HG02759 (cell line): ENCODE measurements around the gene SCD.
"Not testable (repeated sequence)": the region's sequence is repeated elsewhere in the genome, so short reads cannot be mapped to it uniquely, and the experiment has no call there.

Source experiments
- ATAC-seq: cut with Tn5 transposase; IDR thresholded peaks from one replicate; pipeline ENCODE4 v1.9.1; 2021; ENCODE audit warnings: mild to moderate bottlenecking, moderate library complexity; ENCODE audit not compliant: unreplicated experiment

The SCD gene

DNA sequence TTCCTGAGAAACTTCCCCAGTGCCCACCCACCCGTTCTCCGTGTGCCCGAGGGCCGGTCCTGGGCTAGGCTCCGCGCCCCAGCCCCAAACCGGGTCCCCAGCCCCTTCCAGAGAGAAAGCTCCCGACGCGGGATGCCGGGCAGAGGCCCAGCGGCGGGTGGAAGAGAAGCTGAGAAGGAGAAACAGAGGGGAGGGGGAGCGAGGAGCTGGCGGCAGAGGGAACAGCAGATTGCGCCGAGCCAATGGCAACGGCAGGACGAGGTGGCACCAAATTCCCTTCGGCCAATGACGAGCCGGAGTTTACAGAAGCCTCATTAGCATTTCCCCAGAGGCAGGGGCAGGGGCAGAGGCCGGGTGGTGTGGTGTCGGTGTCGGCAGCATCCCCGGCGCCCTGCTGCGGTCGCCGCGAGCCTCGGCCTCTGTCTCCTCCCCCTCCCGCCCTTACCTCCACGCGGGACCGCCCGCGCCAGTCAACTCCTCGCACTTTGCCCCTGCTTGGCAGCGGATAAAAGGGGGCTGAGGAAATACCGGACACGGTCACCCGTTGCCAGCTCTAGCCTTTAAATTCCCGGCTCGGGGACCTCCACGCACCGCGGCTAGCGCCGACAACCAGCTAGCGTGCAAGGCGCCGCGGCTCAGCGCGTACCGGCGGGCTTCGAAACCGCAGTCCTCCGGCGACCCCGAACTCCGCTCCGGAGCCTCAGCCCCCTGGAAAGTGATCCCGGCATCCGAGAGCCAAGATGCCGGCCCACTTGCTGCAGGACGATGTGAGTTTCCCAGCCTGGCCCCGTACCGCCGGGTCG, at the start of gene SCD:
Gene SCD, plus strand, starts transcription at position 469 of the 803 bp plus-strand sequence. Its CDS starts 272 bp downstream, at position 741.
- ATAC-seq, result peak; percentile 91

DNA sequence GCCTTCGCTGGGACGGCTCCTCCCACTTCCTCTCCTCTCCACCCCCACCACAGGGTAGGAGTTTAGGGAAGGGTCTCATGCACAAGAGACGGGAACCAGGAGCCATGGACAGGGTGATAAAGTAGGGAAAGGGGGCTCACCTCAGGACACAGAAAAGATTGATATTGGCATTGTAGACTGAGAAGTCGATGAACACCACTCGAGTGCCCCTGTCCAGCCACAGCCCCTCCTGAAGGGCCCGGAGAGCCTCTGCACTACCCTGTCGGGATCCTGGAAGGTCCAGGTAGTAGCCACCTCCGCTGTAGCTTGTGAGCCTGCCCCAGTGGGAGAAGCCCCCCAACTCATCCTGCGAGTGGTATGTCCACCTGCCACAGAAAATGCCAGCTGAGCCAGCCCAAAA, 49.8 kb upstream of the SCD start:
- no peak for ATAC-seq

DNA sequence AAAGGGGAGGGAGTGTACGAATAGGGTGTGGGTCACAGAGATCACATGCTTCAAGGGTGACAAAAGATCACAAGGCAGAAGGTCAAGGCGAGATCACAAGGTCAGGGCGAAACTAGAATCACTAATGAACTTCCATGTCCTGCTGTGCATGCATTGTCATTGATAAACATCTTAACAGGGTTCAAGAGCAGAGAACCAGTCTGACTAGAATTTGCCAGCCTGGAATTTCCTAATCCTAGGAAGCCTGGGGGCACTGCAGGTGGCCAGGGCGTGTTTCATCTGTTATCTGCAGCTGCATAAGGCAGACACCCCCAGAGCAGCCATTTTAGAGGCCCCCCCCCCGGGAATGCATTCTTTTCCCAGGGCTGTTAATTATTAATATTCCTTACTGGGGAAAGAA, 45.9 kb upstream of the SCD start:
- not testable (repeated sequence) for ATAC-seq

DNA sequence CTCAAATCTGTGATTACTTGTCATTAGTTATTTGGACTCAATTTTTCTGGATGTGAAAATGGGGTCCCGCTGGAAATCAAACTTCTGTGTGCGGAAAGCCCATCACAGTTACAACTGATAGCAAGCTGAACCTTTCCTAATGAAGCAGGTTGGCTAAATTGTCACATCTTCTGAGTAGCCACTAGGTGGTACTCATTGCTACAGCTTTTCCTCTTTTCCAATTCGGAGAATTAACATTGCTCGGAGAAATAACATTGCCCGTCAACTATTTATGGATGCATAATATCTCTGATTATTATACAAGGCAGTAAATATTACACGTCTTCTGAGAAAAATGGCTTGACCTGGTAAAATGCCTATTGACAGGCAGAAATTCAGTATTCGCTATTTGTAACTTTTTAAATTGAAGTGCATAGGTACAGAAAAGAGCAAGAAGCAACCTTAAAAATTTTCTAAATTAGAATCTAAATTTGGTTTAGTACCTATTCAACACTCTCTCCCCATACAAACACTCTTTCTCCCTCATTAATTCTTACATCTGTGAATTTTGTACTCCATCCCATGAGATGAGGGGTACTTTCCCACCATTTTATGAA, 43.2 kb upstream of the SCD start:
- no peak for ATAC-seq

DNA sequence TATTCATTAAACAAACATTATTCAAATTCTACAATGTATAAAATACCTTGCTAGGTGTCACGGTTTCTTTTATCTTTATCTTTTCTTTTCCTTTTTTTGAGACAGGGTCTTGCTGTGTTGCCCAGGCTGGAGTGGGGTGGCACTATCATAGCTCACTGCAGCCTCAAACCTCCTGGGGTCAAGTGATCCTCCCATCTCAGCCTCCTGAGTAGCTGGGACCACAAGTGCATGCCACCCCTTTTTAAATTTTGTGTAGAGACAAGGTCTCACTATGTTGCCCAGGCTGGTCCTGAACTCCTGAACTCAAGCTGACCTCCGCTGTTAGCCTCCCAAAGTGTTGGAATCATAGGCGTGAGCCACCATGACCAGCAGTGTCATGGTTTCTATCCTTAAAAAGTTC, 42.6 kb upstream of the SCD start:
- no peak for ATAC-seq

DNA sequence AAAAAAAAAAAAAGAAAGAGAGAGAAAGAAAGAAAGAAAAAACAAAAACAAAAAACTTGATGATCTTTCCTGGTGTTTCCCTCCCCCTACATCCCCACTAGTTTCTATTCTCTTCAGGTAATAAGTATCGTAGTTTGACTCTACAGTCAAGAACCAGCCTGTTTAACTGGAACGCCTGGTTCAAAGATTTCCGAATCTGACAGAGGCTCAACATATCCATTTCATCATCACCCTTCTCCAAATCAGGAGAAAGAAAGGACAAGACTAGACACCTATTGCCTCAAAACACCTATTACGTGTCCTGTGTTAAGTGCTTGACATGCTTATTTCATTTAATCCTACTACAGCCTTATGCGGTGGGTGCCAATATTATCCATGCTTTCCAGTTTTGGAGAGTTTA, 40.2 kb upstream of the SCD start:
- ATAC-seq, result no peak

DNA sequence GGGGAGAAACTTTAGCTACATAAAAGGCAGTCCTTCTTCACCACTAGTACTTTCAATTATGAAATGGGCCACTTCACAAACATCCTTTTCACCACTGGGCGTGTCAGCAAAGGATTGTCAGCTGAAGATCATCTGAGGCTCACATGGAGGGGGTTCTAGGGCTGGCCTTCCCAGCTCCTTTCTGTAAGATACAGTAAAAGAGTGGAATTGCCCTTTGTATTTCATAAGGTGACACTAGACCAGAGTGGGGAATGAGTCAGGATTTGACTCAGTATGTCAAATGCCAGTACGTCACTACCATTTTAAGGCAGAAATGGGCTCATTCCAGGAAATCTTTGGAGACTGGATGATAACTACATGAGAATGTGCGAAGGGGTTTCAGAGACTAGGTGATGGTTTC, 39.3 kb upstream of the SCD start:
- no peak for ATAC-seq

DNA sequence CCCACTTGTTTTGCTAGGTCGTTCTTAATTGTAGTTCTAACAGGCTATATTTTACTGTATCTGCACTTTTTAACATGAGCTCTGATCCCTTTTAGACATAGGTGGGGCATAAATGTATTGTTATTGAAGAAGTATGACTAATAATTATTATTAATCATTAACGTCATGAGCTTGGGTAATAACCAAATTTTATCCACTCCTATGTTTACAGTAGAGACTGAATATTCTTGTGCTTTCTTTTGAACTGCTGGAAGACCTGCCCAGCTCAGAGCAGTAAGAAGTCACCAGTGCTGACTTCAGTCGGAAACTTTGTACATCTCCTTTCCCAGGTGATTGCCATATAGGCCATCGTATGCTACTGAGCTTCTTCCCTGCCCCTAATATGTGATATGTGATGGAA, 35.7 kb upstream of the SCD start:
- no peak for ATAC-seq

DNA sequence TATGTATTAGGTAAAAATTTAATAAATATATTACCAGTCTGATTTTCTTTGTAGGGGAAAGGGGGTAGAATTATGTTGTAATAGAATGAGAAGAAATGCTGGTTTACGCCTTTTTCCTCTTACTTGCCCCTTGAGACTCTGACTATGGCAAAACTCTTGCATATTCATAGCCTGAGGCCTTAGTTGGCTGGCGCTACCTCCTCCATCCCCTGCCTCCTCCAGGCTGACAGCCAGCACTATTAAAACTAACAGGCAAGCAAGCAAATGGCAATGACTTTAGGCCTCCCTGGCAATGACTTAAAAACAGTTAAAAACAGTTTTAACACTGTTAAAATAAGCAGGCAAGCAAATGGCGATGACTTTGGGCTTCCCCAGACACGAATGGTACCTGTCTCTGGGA, 31.4 kb upstream of the SCD start:
- ATAC-seq, result no peak

DNA sequence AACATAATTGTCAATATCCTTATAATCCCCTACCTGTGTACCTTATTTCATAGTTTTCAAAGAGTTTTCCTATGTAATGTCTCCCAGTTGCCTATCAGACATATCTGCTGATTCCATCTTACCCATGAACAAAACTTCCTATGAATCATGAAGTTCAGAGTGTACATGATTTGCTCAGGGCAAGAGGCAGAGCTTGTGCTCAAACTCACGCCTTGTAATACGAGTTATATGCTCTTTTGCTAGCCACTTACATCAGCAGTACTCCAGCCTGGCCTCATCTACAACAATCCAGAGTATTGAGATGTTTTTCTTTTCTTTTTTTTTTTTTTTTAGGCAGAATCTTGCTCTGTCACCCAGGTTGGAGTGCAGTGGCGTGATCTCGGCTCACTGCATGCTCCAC, 28.8 kb upstream of the SCD start:
- ATAC-seq, result no peak

DNA sequence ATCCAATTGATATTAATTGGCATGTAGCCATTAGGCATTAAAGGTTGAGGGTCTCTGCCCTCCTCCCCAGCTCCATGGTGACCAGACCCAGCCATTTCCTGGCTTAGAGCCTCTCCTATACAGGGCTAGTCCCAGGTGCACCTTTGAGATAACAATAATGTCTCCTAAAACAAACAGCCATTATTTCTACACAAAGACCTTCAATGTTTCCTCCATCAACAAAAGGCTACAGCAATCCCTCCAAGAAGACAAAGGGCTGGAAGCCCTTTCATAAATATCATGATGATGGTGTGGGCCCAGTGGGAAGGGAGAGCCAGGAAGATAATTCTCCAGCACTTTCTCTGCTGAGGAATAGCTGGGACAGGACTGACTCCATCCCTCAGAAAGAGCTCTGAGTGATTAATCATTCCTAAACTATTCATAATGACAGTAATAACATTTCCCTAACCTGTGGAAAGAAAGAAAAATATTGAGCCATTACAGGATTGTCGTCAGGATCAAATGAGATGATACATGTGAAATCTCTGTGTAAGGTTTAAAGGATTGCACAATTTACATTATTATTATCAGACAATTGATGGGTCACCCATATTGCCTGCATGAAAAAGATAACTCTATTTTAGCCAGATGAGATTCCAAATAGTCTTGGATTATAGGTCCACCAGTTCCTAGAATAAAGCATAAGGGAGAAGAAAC, 27.2 kb upstream of the SCD start:
- no peak for ATAC-seq

DNA sequence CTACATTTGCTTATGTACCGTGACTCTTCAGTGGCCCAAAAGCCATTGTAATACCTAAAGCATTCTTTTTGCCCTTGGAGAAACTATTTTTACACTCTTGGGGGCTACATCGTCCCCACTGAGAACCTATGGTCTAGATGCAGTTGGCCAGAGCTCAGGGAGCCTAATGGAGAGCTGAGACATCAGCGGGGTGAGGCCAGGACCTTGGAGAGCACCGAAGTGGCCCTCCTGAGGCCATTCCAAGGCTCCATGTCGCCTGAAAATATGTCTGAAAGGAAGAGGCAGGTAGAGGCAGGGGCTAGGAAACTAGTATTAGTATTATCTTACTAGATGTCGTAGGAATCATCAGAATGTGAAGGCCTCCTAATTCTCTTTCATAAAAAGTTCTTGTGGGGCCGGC, 21.9 kb upstream of the SCD start:
- no peak for ATAC-seq

DNA sequence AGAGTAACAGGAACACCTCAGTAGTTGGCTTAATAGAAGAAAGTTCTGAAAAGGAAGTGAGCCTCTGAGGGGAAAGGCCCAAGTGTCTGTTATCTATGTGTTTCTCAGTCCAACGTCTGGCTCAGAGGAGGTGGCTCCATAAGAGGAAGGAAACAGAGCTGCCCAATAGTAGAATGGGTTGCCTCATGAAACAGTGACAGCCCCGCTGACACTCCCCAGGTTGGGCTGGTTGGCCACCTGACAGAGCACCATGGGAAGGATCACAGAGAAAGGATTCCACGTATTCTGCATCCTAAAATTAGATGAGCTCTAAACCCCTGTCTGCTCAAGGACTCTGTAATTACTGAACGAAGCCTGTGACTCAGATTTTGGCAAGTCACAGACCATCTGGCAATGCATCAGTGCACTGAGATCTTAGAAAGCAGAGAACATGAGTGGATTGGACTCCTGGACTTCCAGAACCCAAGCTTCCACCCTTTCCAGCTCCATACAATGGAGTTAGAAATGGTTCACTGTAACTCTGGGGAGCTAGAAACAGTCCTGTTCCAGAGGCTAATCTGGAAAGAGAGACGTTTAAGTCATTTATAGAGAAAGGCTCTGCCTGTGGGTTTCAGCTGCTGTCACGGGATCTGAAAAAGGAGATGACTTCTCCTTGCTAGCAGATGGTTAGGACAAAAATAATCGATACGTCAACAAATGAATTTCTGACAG, 19.9 kb upstream of the SCD start:
- ATAC-seq, result peak; percentile 99

DNA sequence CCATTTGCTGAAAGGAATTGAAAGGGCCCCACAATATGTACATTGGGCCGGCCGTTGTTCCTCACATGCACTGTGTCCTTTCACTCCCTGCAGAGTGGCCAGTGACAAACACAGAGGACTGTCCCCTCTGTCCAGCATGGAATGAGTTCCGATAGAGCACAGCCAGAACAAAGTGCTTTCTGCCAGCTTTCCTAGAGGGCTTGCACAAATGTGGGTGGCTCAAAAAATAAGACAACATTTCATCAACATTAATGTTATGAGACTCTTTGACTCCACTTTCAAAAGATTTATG, 19.4 kb upstream of the SCD start:
- ATAC-seq, result no peak

DNA sequence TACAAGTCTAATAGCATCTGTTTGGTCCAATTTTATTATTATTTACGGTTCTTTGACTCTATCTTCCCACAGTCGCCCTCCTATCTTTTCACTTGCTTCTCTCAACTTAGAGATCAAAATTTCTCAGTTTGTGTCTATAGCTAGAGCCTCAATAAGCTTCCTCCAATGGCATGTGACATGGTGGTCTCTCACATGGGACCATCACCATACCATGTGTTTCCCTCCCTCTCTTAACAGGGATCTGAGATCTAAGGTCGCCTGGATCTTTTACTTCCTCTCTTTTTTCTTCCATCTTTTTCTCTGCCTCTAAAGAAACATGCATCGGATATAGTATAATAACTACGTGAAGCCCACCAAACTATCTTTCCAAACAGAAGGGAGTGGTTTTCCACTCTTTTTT, 18.8 kb upstream of the SCD start:
- ATAC-seq, result no peak

DNA sequence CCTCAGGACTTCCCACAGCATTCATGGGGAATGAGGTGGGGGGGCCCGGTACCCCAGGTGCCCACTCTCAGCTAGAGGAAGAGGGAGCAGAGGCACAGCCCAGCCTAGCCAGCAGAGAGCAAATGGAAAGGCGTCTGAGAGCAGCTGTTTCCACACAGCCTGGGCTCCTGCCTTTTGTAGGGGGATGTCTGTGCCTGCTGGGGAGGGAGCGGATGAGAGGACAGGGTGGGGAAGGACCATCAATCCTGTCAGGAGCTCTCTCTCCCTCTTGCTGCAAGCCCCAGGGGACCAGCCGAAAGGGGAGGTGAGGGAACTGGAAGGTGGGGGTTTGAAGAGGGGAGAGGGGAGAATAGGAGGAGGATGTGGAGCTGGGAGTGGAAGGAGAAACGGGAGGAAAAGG, 17.0 kb upstream of the SCD start, which contains the start of gene PKD2L1:
Gene PKD2L1, minus strand, starts transcription at position 150 of the 400 bp plus-strand sequence. Its CDS starts 125 bp downstream, at position 25.
- no peak for ATAC-seq

DNA sequence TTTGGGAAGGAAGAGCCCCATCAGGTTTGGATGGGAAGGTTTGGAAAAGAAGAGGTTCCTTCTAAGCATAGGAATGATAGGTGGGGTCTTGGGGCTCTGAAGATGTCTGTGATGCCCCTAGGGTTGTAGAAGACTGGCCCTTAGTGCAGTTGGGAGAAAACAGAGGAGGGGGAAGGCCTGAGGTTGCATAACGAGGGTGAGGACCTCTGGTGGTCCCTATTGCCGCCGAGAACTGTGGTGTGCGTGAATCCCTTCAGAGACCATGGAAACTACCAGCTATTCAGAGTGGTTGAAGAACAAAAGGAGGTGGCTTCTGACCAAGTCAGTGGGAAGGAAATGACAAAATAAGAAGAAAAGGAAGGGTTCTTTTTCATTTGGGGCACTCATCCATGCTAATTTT, 13.9 kb upstream of the SCD start:
- no peak for ATAC-seq

DNA sequence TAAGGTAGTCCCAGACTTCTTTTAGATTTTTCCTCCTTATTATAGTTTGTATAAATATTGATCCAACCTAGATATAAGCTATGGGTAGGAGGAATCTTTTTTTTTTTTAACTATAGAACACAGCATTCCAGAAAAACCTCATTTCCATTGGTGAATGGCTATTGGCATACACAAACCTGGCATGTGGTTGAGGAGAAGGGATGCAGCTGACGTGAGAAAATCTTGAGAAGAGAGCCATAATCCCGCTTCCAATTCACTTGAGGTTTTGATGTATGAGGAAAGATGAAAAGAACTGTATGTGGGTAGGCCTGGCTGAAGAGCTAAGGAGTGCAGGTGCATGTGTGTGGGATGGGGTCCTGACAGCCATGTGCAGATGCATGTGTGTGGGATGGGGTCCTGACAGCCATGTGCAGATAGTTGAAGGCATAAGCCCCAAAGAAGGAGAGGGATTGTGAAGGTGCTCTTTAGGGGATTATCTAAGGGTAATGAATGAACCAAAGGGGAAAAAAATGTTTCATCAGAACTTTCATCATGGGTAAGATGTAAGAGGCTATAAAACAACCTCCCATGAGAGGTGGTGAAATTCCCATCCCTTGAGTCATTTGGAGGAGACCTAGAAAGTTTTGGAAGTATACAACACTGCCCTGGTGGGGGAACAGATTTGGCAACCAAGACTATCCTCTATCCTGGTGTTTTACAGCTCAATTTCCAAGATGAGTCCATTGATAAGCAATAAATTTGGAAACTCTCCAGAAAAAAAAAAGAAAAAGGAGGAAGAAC, 13.2 kb upstream of the SCD start:
- no peak for ATAC-seq

DNA sequence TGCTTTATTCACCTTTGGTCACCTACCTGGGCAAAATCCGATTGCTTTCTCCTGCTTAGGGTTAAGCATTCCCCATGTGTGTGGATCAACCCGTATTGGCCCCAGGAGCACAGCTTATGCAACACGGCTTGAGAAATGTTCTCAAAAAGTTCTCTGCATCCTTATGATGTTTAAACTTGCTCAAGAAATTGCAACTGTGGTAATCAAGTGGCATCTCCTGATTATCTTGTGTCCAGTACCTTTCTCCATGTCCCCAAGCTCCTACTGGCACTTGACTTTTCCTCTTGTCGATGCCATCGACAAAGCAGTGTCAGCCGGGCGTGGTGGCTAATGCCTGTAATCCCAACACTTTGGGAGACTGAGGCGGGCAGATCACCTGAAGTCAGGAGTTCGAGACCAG, 12.3 kb upstream of the SCD start:
- ATAC-seq, result no peak

DNA sequence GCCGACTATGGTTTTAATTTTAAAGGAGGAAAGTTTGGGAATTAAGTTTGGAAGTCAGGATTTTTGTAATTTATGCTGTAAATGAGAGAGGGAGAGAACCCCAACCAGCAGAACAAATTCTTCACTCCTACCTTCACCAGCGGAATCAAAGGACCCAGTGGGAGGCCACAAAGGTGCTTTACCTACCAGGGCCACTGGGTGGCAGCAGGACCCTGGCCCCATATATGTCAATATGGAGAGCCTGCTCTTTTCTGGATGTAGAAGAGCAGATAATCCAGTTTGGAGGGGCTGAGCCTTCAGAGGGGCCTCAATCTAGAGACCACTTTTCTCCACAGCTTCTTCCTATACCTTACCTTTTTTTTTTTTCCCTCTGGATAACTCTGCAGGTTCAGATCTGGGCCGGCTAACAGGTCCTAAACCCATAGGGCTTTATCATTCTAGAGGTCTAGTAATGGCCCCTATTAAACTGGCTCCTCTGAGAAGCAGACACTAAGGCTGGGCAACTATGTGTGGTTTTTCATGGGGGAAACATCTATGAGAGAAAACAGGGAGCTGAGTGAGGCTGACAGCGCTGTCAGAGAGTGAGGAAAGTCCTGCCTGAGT, 8.5 kb upstream of the SCD start:
- no peak for ATAC-seq
